HG02884 (cell line): ENCODE data around the gene HYDIN.

Experiments
- ATAC-seq: cut with Tn5 transposase; IDR thresholded peaks from one replicate; pipeline ENCODE4 v1.9.1; 2021; ENCODE audit warnings: mild to moderate bottlenecking, moderate library complexity; ENCODE audit not compliant: unreplicated experiment

Gene HYDIN

DNA sequence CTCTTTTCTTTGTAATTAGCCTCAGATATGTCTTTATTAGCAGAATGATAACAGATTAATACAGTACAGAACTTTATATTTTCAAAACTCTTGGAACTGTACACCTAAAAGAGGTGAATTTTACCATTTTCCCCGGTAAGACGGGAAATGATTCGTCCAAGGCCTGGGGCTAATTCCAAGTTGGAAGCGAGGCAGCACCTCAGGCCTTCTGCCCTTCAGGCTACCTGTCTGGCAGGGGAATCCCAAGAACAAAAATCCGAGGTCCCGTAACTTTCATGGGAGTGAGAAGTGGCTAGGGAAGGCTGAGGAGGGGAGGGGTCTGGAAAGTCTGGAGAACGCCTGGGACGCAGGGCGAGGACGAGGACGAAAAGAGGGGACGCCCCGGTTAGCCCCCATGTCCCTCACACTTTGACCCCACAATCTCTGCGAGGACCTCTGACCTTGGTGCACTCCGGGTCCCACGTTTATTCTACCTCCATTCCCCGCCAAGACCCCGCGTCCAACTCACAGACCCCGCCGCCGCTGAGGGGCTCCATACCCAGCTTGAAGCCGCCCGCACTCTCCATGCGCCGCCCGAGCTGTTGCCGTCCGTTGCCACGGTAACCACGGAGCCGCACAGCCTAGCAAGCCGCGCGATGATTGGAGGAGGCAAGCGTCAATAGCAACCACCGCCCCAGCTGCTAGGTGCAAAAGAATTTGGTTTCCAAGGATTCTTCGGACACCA is at the start of gene HYDIN:
Gene HYDIN (minus strand): TSS at position 601 of the 724 bp plus-strand sequence. CDS start 43,827 bp downstream, outside the sequence.
- ATAC-seq: no peak

DNA sequence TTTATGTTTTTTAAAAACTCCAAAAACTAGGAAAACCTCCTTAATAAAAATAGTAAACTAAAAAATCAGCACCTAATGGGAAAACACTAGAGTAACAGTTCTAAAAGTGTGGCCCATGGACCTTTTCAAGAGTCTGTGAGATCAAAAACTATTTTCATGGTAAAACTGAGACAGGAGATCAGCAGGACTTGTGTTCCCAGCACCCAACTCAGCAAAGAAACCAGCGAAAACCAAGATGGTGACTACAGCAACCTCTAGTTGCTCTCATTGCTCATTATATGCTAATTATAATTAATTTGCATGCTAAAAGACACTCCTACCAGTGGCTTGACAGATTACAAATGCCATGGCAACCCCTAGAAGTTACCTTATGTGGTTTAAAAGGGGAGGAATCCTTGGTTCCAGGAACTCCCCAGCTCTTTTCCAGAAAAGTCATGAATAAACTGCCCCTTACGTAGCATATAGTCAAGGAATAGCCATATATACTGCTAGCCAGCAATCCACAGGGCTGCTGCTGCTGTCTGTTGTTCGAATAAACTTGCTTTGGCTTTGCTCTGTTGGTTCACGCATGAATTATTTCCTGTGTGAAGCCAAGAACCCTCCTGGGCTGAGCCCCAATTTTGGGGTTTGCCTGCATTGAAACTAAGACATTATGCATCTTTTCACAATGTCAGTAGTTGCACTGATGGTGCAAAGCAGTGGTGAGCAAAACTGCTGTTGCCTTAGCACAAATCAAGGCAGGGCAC is 46.2 kb upstream of the HYDIN start:
- no peak for ATAC-seq

DNA sequence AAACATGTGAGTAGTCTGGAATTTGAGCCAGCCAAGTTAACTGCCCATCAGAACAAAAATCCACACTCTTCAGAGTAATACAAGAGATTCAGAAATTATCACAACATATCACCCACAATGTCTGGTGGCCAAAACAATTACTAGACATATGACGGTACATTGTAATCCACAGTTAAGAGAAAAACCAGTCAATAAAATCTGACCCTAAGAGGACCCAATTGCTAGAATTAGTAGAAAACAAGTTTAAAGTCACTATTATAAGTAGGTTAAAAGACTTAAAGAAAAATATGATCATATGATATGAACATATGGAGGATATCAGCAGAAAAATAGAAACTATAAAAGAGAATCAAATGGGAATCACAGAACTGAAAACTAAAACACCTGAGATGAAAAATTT is 42.9 kb upstream of the HYDIN start:
- ATAC-seq: no peak

DNA sequence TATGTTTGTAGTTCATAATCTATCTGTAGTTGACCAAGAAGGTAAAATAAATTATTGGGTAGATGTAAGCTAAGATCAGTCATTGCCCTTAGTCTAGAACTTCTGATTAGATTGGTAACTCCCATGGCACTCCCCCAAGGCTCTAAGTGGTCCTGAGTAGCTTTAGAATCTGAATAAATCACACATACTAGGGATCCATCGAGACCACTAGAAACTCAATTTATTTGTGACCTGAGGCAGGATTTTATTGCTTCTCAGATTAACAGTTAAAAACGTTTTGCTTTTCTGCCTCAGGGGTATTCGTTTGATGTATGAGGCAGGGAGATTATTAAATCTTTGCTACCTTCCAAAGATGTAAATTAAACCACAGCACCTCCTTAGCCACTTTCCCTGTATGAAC is 33.8 kb upstream of the HYDIN start:
- ATAC-seq: no peak

DNA sequence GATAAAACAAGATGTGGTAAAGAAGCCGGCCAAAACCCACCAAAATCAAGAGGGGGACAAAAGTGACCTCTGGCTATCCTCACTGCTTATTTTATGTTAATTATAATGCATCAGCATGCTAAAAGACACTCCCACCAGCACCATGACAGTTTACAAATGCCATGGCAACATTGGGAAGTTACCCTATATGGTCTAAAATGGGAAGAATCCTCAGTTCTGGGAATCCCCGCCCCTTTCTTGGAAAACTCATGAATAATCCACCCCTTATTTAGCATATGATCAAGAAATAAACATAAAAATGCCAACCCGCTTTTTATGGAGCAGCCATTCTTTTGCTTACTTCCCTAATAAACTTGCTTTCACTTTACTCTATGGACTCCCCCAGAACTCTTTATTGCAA is 33.1 kb upstream of the HYDIN start:
- ATAC-seq: no peak

DNA sequence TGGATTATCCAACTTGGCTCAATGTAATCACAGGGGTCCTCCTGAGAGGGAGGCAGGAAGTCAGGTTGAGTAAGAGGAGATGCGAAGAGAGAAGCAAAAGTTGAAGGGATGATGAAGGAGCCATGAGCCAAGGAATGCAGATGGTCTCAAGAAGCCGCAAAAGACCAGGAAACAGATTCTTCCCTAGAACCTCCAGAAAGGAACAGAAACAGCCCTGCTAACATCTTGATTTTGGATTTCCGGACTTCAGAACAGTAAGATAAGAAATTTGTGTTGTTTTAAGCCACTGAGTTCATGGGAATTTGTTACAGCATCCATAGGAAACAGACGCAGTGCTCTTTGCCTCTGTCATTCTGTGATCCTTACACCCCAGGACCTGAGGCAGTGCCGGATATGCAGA is 31.9 kb upstream of the HYDIN start:
- ATAC-seq: no peak

DNA sequence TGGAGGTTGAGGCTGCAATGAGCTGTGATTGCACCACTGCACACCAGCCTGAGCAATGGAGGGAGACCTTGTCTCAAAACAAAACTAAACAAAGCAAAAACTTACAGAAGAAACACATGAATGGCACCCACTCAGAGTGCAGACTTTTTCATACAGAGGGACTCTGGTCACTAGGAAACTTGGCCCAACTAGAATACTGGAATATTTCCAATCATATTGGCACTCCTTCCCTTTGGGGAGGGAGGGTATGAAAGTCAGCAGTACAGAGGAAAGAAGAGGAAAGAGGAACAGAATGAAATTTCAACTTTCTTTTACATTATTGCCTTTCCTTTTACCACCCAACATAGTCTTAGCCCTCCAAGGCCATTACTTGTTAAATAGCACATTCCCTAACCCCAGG is 30.5 kb upstream of the HYDIN start:
- no peak for ATAC-seq

DNA sequence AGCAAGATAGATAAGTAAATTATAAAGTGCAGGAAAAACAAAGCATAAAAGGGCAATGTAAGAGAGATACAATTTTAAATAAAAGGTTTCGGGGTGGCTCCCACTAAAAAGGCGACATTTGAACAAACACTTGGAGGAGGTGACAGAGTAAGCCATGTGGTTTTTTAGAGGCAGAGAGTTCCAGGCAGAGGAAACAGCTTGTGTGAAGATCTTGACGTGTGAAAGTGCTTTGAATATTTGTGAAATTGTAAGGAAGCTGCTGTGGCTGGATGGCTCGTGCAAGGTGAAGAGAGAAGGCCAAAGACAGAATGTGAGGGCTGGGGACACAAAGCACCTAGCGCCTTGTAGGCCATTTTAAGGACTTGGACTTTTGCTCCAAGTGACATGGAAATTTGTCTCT is 28.6 kb upstream of the HYDIN start:
- ATAC-seq: no peak

DNA sequence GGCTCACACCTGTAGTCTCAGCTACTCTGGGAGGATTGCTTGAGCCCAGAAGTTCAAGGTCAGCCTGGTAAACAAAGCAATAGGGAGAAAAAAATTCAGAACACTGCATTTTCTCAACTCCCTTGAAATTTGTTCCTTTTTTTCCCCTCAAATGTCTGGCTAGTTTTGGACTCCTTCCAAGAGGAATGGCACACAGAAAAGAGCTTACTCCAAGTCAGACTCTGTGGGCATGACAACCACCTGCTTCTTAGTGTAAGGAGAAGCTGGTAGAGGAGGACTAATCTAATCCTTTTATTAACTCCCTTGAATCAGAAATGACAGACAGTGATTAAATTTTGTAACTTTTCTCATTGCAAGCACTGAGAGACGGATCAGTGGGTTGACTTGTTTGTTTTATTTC is 27.9 kb upstream of the HYDIN start:
- ATAC-seq: no peak

DNA sequence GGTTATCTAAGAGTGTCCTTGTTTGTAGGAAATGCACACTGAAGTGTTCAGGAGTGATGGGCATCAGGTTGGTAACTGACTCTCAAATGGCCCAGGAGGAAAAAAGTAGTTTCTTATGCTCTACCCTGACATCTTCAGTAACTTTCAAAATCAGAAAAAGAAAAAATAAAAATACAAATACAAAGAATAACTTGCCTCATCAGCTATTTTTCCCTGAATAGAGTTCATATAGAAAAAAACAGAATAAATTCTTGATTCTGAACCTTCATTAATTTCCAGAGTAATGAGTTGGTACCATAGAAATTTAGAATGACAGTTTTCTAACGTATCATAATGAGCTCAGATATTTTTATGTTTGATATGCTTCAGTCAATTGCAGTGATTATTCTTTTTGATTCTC is 27.2 kb upstream of the HYDIN start:
- no peak for ATAC-seq

DNA sequence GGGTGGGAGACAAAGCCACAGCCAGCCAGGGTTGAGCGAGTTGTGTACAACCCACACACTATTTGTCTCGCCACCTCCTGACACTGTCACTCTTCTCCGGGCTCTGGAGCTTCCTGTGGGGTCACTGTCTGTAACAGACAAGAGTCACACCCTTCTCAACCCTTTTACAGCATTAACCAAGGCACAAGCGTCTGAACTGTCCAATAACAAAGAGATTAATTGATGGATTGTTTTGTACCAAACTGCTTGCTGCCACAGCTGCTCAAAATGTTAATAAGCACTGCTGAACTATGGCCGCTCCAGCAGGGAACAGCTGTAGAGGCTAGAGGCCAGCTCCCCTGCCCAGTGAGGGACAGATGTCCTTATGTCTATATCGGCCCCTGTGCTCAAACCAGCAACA is 25.2 kb upstream of the HYDIN start:
- no peak for ATAC-seq

DNA sequence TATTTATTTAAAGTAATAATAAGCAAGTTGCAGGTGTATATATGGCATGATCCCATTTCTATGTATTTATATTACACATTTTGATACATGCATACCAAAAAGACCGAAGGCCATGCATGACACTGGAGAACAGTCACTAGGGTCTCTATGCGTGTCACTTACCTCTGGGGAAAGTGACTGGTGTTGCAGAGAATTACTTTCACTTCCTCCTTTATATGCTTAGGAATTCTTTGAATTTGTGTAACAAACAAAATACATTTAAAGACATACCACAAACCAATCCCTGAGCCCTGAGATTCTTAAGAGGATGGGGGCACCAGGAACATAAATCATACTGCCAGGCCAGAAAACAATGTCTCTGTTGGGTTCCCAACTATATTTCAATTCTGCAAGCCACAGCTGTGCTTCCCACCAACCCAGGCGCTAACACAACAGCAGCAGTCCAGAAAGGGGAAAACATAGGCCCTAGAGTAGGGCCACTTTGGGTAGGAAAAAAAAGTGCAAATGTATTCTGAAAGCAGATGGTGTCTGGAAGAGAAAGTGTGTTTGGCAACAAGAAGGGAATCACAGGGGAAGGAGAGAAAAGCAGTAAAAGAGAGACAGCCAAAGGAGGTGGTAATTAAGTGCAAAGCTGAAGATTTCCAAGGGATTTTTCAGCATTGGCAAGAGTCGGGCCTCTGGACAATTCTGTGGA is 24.5 kb upstream of the HYDIN start:
- ATAC-seq: peak; percentile 66

DNA sequence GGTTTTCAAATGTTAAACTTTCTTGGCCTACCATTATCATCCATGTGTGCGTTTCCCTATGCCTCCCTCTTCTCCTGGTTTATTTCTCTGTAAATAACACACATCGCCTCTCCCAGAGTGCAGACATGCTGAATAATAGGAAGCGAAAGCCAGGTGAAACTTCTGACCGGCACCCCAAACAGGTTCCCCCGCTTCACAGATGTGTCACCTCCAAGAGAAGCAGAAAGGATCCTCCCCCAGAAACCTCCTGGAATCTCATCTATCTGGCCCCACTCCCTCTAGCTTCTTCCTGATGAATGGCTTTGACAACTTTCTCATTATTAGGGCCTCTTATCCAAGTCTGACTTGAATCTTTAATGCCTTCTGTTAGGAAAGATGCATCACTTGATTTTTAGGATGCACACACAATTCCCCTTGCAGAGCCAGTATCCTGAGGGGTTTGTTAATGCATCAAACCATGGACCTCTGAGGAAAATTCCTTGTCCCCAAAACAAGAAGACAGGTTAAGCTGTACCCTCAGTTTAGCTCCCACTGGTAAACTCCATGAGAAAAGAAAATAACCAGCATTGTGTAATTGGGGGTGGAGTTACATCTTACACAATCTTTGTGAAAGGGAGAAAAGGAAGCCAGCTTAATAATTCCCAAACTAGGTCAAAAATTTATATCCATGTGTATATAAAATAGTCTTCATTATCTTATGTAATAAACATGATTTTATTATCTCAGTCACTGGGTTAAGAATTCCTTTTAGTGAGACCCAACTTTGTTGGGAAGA is 20.1 kb upstream of the HYDIN start:
- ATAC-seq: no peak

DNA sequence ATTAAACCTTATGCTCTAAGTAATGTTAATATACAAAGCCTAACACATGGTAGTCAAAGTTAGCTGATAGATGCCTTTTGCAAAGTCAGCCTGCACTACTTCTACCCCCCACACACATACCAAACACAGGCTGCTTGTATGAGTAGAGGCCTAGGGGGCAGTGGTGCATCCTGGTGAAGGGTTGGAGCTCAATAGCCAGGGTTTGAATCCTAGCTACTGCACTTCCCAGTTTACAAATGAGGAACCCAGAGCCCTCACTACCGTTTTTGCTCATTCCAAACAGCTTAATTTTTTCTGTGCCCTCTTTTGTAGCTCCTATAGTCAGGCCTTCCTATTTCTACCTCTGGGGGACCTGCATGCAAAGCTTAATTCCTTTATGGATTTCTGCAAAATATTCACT is 18.9 kb upstream of the HYDIN start:
- ATAC-seq: no peak

DNA sequence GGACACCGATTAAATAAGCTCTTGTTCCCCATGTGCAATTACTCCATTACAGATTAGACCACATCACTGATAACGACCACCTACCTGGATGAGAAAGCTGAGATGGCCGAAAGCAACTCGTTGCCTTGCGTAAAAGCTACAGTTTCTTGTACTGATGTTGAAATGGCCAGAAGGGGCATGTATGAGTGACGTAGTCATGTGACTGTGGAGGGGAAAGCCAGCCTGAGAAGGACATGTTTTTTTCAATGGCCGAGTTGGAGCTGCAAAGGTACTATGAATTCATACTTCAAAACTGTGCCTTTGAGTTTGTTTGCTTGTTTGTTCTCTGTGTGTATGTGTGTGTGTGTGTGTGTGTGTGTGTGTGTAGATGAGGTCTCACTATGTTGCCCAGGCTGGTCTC is 17.0 kb upstream of the HYDIN start:
- ATAC-seq: no peak

DNA sequence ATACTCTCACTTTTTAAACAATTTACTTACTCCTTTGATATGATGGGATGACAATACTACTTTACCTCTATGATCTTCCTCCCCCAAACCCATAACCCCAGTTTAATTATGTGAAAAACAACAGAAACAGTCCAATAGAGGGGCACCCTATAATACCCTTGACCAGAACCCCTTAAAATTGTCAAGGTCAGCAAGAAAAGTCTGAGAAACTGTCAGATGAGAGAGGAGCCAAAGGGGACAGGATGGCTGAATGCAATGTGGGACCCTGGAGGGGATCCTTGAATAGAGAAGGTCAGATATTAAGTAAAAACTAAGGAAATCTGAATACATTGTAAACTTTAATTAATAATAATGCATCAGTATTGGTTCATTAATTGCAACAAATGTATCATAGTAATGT is 15.8 kb upstream of the HYDIN start:
- ATAC-seq: no peak

DNA sequence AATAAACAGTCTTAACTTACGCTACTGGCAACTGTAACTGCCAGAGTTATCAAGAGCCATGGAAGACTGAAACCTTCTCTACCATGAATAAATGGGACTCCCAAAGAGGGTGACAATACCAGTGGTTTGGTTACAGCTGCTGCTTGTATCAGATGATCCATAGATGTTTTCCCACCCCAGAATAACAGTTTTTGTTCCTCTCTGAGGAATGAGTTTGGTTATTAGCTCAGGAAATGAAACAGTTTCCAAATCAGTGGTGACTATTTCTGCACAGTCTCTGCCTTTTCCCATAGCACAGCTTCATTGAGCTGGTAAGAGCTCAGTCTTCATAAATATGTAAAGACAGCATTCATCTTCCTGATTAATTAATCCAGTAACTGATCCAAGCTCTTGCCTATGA is 14.0 kb upstream of the HYDIN start:
- ATAC-seq: no peak

DNA sequence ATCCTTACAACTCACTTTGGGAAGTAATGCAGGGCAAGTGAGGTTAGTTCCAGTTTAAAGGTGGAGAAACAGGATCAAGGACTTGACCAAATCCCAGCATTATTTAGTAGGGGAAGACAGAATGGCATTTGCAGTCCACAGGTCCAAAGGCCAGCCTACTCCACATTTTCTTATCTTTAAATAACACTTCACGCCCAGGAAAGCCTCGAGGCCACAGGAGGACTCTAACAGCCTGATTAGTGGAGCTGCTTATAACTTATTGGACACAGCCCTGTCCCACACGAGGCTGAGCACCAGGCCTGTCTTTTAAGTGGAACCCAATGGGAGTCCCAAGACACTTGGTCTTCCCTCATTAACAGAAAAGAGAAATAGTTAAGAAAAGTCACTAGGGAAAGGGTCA is 12.1 kb upstream of the HYDIN start:
- ATAC-seq: no peak

DNA sequence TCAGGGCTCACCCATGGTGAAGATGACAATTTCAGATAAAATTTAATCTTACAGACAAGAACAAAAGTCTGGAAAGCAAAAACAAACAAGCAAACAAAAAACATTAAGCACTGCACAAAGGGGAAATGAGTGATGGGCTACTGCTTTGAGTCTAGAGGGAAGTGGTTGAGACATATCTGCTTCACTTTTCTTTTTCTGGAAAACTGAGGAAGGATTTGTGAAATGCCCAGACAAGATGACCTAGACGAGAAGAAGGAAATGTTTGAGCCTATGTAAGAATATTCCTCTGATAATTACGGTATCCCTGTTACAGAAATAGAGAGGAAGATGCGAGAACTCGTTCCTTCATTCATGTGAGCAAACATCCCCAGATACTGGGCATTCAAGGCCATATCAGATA is 11.5 kb upstream of the HYDIN start:
- ATAC-seq: no peak

DNA sequence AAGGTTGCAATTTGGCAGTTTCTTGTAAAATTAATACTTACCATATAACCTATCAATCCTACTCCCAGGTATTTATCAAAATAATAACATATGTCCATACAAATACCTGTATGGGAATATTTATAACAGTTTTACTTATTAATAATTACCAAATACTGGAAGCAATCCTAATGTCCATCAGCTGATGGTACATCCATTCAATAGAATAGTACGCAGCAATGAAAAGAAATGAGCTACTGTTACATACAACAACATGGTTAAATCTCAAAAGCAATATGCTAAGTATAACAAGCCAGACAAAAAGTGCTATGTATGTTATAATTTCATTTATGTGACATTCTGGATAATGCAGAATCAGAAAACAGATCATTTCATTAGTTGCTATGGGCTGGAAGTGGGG is 1.2 kb downstream of the HYDIN start:
- no peak for ATAC-seq
